Ectodermal cell (in vitro differentiated cells): Measurements from ENCODE around the gene TGM1.

Experiments used
- H3K27ac ChIP-seq: 2 replicates; pipeline ENCODE4 v1.7.0; 2013; ENCODE audit warnings: mild to moderate bottlenecking, low read depth, low read length; ENCODE audit not compliant: insufficient read depth, poor library complexity, severe bottlenecking
- H3K27me3 ChIP-seq: 2 replicates; pipeline ENCODE4 v1.7.0; 2013; ENCODE audit warnings: mild to moderate bottlenecking, low read length; ENCODE audit not compliant: insufficient read depth, control insufficient read depth, poor library complexity, severe bottlenecking
- H3K36me3 ChIP-seq: one replicate; pipeline ENCODE4 v1.7.0; 2013; ENCODE audit warnings: low read length; ENCODE audit not compliant: control insufficient read depth, insufficient read depth
- H3K4me1 ChIP-seq: one replicate; pipeline ENCODE4 v1.7.0; 2013; ENCODE audit warnings: low read length; ENCODE audit not compliant: control insufficient read depth, insufficient read depth
- H3K4me3 ChIP-seq: 2 replicates; pipeline ENCODE4 v1.7.0; 2013; ENCODE audit warnings: low read depth, low read length, control low read depth; ENCODE audit not compliant: insufficient read depth
- H3K9me3 ChIP-seq: 2 replicates; pipeline ENCODE4 v1.7.0; 2013; ENCODE audit warnings: mild to moderate bottlenecking, low read length, moderate library complexity; ENCODE audit not compliant: control insufficient read depth
- WGBS, 2 experiments: methylation state at CpG; one replicate each; pipeline ENCODE4 v1.1.7; 2013; ENCODE audit warnings: missing lambda C conversion rate in 2 of 2; 5-methylcytosine and 5-hydroxymethylcytosine counted together

The TGM1 gene

DNA sequence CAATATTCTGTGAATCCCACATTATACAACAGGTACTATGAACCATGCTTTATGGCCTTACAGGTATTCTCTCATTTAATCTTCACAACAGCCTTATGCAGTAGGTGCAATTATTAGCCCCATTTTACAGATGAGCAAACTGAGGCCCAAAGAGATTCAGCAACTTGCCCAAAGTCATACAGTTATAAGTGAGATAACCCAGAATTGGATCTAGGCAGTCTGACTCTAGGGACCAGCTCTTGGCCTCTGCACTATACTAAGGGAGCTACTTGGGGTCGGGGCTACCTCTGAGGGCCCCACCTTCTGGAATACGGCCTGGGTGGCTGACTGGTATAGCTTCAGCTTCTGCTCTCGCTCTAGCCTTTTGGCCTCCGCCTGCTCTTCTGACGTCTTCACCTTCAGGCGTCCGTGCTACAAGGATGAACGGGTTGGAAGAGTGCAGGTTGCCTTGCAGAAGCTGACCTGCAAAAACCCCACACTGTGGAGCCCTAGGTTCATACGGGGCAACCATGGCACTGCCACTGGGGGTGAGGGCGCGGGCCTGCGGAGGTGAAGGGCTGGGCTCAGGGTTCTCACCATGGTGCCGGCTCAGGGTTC, 7.7 kb upstream of the TGM1 start:
- Histone ChIP-seq H3K4me3 (peak overlapping the region; percentile 70), H3K9me3 (no peaks in the 10 kb centered on the region), H3K27ac (peak overlapping the region; percentile 81), H3K4me1 (no peaks in the 10 kb centered on the region), H3K36me3 (no peaks in the 10 kb centered on the region), H3K27me3 (no peaks in the 10 kb centered on the region)
- WGBS, 2 experiments = 26 to 27% methylated on average over 13 of the region's 13 CpGs

DNA sequence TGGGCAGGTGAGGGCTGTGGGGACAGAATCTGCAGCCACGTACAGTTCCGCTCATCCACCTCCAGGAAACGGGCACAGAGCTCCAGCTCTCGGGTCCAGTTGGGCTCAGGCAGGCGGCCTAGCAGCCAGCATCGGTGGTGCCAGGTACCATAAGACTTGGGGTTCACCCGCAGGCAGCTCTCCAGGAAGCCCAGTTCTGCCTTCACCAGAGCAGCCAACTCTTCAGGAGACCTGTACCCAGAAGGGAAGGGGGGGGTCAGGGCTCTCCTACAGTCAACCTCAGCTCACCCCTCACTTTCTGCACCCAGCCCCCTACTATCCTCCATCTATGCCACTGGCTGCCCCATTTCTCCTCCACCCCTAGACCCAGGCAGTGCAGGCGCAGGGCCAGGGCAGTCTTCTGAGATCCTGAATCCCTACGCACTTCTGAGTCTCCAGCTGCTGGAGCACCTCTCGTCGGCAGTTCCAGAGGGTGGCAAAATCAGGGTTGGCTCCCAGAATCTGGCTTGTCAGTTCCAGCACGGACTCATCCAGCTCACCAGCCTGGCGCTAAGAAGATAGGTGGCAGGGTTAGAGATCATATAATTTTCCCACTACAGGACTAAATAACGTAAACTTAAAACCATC, 7.0 kb upstream of the TGM1 start:
- Histone ChIP-seq H3K27me3 (no peaks in the 10 kb centered on the region), H3K27ac (no peak overlapping the region), H3K36me3 (no peaks in the 10 kb centered on the region), H3K4me1 (no peaks in the 10 kb centered on the region), H3K4me3 (no peak overlapping the region), H3K9me3 (no peaks in the 10 kb centered on the region)
- WGBS, 2 experiments = 95 to 97% methylated on average over 14 of the region's 14 CpGs

DNA sequence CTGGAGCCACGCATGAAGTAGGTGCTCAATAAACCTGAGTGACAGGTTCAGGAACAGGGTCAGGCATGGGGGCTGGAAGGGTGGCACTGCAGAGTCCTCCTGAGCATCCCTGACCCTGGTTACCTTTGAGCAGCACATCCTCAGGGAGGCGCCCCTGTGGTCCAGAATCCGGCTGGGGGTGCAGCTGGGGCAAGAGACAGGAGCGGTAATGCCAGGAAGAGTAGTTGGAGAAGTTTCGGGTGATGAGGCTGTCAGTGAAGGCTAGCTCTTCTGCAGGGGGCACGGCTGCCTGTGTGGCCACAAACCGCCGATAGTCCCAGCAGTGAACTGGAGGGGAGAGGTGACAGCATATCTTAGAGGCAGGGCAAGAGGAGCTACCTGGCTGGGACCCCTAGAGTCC, 6.4 kb upstream of the TGM1 start:
- Histone ChIP-seq H3K27ac (no peak overlapping the region), H3K9me3 (no peaks in the 10 kb centered on the region), H3K36me3 (no peaks in the 10 kb centered on the region), H3K27me3 (no peaks in the 10 kb centered on the region), H3K4me1 (no peaks in the 10 kb centered on the region), H3K4me3 (no peak overlapping the region)
- WGBS, 2 experiments = 94 to 95% methylated on average over 8 of the region's 8 CpGs

DNA sequence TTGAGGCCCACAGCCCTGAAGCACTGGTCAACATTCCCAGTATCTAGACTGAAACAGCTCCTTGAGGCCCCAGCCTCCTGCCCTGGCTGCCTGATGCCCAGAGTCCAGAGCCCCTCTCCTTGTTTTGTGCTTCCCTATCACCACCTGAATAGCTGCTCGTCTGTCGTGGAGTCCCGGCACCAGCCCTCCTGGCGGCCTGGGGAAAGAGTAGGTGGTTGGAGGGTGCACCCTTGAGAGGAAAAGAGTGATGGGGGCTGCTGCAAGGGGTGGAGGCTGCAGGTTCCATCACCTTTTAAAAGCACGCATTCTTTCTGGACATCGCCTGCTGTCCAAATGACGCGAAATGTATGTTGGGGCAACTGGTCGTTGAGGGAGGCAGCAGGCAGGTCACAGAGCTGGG, 5.2 kb upstream of the TGM1 start:
- Histone ChIP-seq H3K36me3 (no peaks in the 10 kb centered on the region), H3K27me3 (no peaks in the 10 kb centered on the region), H3K27ac (no peak overlapping the region), H3K4me3 (no peak overlapping the region), H3K4me1 (no peaks in the 10 kb centered on the region), H3K9me3 (no peaks in the 10 kb centered on the region)
- 93 to 96% methylated on average over 9 of the region's 9 CpGs for WGBS, 2 experiments

DNA sequence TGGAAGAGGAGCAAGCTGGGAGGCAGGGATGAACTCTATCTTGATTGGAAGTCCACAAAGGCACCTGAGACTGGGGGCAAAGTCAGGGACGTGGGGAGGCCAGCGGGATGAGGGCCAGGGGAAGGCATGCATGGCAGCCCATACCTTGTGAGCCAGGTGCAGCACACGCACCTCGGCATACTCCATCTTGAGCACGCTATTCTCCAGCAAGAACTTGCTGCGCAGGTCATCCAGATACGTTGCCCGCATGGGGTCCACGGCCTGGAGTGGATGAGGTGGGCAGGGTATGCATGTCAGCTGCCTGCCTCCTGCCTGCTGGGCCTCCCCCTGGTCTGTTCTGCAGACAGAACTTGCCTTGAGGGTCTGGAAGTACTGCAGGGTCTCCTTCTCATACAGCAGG, 4.5 kb upstream of the TGM1 start:
- Histone ChIP-seq H3K9me3 (no peaks in the 10 kb centered on the region), H3K4me3 (no peak overlapping the region), H3K36me3 (no peaks in the 10 kb centered on the region), H3K4me1 (no peaks in the 10 kb centered on the region), H3K27me3 (no peaks in the 10 kb centered on the region), H3K27ac (no peak overlapping the region)
- WGBS, 2 experiments = 94 to 95% methylated on average over 9 of the region's 9 CpGs

DNA sequence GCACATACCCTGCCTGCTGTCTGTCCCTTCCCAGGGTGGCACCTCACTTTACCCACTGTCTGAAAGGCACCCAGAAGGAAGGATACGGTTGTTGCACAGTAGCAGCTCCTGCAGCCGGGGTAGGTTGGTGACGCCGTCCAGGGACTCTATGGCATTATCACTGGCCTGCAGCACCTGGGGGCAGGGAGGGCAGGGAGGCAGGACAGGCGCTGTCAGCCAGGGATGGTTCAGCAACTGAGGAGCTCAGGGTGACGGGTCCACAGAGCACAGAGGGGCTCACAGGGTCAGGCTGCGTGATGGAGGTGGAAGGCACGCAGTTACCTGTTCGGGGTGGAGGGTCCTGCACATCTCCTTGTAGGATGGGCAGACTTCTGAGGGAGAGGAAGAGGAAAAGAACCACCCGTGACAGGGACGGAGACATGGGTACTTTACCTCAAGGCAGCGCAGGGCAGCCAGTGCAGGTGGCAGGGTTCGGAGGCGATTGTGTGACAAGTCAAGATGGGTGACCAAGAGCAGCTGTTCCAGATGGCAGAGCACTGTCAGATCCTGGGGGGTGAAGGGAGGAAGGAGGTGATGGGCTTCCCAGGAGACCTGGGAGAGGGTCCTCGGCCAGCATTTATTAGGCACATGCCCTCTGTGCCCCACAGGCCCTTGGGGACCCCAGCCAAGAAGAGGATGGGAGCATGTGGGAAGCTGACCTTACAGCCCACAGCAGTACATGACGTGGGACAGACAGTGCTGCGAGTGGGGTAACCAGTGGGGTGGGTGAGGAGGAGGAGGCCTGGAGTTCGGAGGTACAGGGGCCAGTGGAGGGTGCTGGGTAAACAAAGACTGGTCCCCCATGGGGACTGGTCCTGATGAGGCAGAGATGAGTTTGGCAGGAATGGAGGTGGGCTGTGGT, 3.6 kb upstream of the TGM1 start:
- WGBS, 2 experiments = 93 to 94% methylated on average over 18 of the region's 18 CpGs
- H3K4me3 ChIP-seq = no peak overlapping the region
- no peaks in the 10 kb centered on the region for H3K9me3 ChIP-seq
- H3K27me3 ChIP-seq = no peaks in the 10 kb centered on the region
- H3K36me3 ChIP-seq = no peaks in the 10 kb centered on the region
- H3K27ac ChIP-seq = no peak overlapping the region
- no peaks in the 10 kb centered on the region for H3K4me1 ChIP-seq

DNA sequence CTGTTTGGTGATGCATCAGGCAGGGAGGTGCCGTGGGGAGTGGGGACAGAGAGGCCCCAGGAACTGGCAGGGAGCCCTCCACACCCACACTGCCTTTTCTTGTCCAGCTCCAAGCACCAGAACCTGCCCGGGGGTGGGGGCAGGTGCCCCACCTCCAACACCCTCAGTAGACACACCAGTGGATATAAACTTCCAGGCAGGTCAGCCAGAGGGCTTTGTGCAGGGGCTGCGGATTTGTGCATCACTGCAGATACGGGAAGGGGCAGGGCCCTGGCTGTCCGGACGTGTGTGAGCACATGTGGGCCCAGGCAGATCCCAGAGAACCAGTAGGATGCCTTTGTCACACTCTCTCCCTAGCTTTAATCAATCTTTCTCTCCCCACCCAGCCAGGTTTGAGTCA, 1.3 kb upstream of the TGM1 start:
- Histone ChIP-seq H3K27ac (no peak overlapping the region), H3K9me3 (no peaks in the 10 kb centered on the region), H3K36me3 (no peaks in the 10 kb centered on the region), H3K4me3 (no peak overlapping the region), H3K27me3 (no peaks in the 10 kb centered on the region), H3K4me1 (no peaks in the 10 kb centered on the region)
- WGBS, 2 experiments = 88 to 89% methylated on average over 6 of the region's 6 CpGs

DNA sequence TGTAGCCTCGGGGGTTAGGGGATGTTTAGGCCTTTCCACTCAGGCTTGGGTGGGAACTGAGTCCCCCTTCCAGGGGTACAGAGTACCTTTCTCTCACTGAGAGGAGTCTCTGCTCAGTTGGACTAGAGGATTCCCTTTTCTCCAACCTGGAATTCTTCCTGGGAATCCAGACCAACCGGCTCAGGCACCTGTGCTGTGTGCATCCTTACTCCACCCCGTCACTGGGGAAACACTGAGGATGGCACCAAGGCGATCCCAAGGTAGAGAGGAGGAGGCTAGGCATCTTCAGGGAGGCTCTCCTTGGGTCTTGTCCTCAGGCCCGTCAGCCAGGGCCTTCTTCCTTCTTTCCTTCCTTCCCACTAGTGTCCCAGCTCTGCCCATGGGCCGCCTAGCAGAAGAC, 871 bp upstream of the TGM1 start:
- H3K36me3 ChIP-seq = no peaks in the 10 kb centered on the region
- H3K9me3 ChIP-seq = no peaks in the 10 kb centered on the region
- no peak overlapping the region for H3K27ac ChIP-seq
- H3K4me1 ChIP-seq = no peaks in the 10 kb centered on the region
- H3K27me3 ChIP-seq = no peaks in the 10 kb centered on the region
- 84 to 92% methylated on average over 6 of the region's 6 CpGs for WGBS, 2 experiments
- H3K4me3 ChIP-seq = no peak overlapping the region

DNA sequence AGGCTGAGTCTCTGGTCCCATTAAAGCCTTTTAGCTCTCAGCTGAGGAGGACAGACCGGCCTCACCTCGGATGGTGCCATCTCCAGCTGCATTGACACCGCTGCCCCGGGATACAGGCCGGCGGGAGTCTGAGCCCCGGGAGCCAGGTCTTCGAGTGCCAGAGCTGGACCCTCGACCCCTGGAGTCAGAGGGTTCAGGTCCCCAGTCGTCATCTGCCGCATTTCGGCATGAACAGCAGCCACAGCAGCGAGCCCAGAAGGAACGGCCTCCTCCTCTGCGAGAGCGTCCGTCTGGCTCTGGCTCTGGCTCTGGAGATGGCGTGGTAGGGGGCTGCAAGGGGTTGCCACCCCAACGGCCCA, 1.0 kb downstream of the TGM1 start:
- 92 to 93% methylated on average over 19 of the region's 19 CpGs for WGBS, 2 experiments

DNA sequence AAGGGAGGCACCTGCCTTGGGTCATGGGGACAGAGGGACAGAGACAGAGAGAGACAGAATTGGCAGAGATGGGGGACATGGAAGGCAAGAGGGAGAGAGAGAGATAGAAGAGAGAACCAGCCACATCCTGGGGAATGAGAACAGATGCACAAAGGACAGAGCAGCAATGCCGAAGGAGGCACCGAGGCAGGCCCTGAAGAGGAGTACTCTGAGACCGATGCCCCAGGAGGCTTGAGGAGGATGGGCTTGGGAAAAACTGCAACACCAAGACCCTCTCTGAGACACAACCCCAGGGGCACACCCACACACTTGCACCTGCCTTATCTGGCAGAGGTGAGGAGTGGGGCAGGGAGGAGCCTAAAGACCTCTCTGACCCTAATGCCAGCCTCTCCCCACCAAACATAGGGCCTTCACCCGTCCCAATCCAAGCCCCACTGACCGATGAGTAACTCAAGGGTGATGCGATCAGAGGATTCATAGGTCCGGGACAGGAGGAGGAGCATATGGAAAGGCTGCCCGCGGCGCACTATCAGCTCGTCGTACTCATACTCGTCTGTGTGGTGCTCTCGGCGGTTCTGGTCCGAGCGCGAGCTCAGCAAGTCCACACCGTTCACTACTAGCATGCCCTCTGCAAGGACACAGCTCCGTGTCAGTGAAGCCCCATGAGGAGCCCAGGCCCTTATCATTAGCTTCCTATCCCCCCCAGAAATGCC, 1.6 kb downstream of the TGM1 start:
- no peak overlapping the region for H3K27ac ChIP-seq
- no peaks in the 10 kb centered on the region for H3K9me3 ChIP-seq
- no peaks in the 10 kb centered on the region for H3K4me1 ChIP-seq
- H3K27me3 ChIP-seq = no peaks in the 10 kb centered on the region
- 93% methylated on average over 20 of the region's 20 CpGs for WGBS, 2 experiments
- no peaks in the 10 kb centered on the region for H3K36me3 ChIP-seq
- H3K4me3 ChIP-seq = no peak overlapping the region

More for the DNA sequence above, 1.0 kb downstream of the TGM1 start:
- H3K4me1 ChIP-seq = no peaks in the 10 kb centered on the region
- H3K27me3 ChIP-seq = no peaks in the 10 kb centered on the region
- no peak overlapping the region for H3K4me3 ChIP-seq
- no peaks in the 10 kb centered on the region for H3K36me3 ChIP-seq
- no peaks in the 10 kb centered on the region for H3K9me3 ChIP-seq
- no peak overlapping the region for H3K27ac ChIP-seq
